ENCODE results near the gene CT47C1.
"Not testable (repeated sequence)": the region's sequence is repeated elsewhere in the genome, so short reads cannot be mapped to it uniquely, and the experiment has no call there.

Gene CT47C1

DNA sequence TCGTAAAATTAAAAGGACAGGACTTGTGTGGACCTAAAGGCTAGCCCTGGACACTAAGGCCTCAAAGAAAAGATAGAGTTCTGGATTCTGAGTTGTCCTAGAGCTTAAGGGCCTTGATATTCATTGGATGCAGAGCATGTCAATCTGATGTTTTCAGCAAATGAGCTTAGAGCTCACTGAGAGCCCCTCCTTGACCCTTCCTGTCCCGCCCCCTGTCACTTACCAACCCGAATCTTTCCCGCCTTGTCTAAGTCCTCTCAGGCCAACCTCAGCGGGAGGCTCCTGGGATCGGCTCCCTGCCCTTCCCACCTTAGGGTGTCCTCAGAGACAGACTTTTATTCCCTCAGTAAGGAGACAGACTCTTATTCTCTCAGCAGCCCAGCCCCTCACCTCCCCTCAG lies at the start of gene CT47C1:
CT47C1 (plus strand) TSS at position 250 of the 400 bp plus-strand sequence. CDS start 233 bp downstream, outside the sequence.
- DNase-seq: no peak

DNA sequence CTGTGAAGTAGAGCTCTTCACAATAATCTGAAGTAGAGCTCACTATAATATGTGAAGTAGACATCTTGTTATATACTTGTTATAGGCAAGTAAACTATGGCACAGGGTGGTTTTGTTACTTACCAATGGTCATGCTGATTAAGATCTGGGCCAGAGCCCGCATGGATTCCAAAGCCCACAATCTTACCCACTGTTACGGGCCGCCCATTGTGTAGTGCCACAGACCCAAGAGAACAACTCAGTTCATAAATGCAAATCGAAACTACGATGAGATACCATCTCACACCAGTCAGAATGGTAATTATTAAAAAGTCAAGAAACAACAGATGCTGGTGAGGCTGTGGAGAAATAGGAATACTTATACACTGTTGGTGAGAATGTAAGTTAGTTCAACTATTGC lies 46.9 kb upstream of the CT47C1 start:
- no peak for DNase-seq

DNA sequence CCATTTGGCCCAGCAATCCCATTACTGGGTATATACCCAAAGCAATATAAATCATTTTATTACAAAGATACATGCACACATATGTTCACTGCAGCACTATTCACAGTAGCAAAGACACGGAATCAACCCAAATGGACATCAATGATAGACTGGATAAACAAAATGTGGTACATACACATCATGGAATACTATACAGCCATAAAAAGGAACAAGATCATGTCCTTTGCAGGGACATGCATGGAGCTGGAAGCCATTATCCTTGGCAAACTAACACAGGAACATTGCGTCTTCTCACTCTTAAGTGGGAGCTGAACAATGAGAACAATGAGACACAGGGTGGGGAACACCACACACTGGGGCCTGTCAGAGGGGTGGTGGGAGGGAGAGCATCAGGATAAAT lies 46.4 kb upstream of the CT47C1 start:
- DNase-seq: not testable (repeated sequence)

DNA sequence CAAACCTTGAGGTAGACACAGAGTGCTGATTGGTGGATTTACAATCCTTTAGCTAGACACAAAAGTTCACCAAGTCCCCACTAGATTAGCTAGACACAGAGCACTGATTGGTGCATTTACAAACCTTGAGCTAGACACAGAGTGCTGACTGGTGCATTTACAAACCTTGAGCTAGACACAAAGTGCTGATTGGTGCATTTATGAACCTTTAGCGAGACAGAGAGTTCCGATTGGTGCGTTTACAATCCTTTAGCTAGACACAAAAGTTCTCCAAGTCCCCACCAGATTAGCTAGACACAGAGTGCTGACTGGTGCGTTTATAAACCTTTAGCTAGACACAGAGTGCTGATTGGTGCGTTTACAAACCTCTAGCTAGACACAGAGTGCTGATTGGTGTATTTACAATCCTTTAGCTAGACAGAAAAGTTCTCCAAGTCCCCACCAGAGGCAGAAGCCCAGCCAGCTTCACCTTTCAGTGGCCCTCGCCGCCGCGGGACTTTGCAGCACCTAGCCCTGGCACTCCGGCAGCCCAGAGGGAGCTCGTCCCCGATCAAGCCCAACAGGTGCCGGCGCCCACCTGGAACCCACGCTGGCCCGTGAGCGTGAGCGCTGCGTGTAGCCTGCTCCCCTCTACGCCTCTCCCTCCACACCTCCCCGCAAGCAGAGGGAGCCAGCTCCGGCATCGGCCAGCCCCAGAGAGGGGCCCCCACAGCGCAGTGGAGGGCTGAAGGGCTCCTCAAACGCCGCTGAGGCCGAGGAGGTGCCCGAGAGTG lies 44.6 kb upstream of the CT47C1 start:
- DNase-seq: not testable (repeated sequence)

DNA sequence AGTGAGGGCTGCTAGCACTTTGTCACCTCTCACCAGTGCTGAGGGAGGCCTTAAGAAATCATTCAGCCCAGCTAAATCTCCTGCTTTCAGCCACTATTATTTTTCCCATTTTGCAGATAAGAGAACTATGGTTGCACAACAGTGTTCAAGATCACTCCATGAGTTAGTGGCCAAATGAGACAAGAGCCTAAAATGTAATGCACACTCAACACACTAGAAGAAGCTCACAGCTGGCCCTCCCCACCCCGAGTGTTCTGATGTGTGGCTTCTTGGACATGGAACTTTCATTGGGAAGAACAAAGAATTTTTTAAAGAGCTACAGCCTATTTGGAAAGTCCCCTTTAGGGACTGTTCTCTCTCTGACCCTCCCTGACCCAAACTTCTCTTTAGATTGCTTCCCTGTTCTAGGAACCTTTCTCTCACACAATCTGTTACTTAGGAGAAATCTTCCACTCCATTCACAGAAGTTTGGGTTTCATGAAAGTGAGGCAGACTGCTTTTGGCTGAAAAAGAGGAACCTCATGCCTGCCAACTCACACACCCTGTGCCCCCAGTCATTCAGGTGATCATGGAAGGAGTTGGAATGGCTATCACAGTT lies 44.0 kb upstream of the CT47C1 start:
- no peak for DNase-seq

DNA sequence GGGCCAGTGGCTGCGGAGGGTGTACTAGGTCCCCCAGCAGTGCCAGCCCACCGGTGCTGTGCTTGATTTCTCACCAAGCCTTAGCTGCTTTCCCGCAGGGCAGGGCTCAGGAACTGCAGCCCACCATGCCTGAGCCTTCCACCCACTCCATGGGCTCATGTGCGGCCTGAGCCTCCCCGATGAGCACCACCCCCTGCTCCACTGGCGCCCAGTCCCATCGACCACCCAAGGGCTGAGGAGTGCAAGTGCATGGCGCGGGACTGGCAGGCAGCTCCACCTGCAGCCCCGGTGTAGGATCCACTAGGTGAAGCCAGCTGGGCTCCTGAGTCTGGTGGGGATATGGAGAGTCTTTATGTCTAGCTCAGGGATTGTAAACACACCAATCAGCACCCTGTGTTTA lies 43.1 kb upstream of the CT47C1 start:
- not testable (repeated sequence) for DNase-seq

DNA sequence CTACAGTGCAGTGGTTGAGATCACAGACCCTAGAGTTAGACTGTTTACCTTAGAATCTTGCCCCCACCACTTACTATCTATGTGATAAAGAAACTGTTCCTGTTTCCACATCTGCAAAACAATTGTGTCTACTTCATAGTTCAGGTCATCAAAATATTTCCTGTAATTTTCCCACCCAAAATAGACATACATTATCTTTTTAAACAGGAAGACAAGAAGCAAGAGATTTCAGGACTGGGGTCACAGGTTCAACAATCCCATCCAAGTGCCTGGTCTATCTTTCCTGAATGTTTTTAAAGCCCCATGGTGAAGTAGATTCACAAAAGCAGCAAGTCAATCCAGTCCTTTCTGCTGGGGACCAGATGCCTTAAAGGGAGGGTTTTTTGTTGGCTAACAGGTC lies 41.8 kb upstream of the CT47C1 start:
- DNase-seq: no peak

DNA sequence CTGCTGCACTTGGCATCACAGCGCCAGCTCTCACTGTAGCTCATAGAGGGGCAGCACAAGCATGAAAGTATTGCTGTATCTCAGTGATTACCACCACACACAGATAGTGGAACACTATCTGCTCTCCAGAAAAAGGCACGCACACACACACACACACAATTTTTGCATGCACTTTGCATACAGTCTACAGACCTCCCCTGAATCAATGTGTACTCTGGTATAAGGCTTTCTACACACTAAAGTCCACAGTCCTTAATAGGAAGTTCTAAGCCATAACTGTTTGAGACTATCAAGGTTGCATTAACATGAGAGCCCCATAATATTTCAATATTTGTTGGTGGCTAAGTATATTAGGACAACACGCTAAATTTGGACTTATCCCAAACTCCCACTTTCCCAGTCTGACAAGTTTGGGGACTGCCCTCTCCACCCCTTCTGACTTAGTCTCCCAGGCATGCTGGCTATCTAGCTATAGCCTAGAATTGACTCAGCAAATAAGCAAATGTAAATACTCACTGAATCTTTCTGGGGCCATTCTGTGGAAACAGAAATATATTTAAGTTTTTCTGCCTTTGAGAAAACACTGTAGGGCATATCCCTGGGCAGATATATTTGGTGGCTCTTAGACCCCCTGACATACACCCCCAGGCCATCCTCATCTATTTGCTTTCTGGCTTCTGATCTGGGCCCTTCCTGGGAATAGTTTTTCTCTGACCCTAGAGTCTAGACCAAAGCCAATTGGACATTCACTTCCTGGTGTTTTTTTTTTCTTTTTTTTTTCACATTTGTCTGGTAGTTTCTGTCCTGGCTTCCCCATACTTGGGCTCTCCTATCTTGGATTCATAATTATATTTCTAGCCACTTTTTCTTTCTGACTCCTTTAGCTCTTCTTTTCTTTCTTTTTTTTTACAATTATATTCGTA lies 36.4 kb upstream of the CT47C1 start:
- DNase-seq: no peak

DNA sequence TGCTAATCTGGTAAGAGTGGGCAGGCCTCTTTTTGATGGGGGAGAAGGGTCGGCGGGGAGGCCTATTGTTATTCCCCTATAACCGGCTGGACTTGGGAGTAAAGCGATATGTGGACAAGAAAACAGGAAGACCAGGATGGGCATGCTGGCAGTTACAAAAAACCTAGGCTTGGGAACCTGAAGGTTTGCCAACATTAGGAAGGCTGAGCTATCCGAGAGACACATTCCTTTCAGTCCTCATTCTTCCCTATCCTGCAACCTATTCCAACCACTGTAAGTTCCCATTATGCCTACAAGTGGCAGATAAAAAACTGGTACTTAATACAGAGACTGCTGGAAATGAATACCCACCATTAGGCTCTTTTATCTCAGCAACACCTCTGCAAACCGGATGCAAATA lies 32.4 kb upstream of the CT47C1 start:
- no peak for DNase-seq

DNA sequence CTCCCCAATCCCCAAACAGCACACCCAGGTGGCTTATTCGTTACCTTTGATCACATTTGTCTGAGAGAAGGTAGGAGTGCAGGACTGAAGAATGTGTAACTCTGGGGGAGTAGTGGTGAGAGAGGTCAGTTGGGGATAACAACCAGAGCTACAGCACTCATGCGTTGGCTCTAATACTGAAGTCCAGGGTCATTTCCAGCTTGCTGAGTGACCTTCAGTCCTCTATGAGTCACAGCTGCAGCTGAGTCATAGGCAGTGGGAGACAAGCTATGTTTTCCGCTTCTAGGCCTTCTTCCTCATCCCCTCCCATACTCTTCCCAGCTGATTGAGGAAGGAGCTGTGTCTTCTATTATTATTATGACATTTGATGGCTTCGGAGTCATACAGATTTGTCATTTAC lies 31.6 kb upstream of the CT47C1 start:
- DNase-seq: peak; percentile 29

DNA sequence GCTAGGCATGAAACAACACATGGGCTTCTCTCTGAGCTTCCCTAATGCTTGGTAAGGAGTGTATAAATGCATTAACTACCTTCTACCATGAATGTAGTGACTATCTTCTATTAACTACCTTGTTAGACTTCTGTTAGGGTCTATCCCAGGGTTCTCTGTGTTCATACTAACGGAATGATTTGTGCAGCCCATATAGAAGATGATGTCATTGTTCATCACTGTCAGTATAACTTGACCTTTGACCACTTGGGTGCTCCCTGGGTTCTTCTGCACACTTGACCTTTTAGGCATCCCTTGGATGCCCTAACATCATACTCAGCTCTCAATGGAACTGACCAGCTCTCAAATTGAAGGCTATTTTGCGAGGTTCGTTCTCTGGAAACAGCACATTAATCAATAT lies 30.8 kb upstream of the CT47C1 start:
- DNase-seq: no peak

DNA sequence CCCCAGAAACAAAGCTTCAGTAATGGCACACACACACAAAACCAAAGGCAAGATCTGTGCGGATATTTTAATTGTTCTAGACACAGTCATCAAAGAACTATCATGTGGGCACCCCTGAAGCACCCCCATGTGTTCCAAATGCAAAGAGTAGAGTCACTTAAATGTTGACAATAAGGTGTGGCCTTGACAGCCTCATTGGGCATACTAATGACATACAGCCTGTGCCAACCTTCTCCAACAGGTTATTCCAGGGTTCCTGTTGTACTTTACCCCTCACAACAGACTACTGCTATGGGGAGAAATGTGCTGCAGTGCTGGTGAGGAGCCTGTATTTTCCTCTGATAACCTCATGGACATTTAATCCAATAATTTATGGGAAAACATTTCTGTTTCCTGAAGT lies 29.8 kb upstream of the CT47C1 start:
- no peak for DNase-seq

DNA sequence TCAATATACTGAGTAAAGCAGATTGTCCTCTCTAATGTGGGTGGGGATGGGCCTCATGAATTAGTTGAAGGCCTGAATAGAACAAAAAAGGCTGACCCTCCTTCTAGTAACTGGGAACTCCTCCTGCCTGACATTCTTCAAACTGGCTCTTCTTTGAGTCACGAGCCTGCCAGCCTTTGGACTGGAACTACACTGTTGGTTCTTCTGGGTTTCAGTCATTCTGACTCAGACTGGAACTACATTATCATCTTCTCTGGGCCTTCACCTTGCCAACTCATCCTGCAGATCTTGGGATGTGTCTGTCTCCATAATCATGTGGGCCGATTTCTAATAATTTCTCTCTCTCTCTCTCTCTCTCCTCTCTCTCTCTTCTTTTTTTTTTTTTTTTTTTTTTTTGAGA lies 26.9 kb upstream of the CT47C1 start:
- no peak for DNase-seq

DNA sequence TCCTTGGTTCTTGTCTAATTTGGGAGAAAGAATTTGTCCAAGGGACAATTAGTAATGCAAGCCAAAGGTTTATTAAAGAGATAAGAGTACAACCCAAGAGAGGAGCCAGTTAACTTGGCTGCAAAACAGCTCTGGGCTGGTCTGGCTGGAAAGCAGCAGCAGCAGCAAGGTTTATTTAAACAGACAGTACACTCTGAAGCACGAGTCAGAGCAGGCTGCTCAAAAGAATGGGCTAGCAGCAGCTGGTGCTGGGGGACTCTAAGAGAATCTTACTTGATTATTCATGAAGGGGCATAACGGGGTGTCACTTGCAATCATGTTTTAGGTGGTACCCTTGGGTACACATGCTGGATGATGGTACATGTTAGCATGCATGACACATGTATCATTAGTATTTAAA lies 17.1 kb upstream of the CT47C1 start:
- DNase-seq: no peak

DNA sequence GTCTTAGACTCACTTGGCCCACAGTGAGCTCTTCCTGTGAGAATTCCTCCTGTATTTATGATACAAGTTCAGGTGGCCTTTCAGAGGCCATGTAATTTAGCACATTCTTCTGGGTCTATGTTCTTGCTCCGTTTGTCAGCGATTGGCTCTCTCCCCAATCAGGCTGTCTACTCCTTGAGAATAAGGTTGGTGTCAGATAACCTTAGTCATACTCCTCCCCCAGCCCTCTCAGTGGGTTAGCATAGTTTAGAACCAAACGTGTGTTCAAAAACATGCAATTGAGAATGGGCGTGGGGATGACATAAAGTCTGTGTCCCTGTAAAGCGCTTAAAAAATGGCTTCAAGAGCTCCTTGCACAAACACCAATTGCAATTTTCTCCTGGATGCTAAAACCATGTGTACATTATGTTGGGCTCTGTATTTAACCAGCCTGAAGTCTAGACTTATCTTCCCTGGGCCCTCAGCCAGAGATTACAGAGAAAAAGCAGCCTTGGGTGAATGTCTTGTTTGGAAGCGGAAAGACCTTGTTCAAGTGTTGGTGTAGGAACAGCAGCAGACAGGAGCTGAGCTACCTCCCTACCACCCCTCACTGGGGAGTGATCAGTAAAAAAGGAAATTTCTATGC lies 9.9 kb upstream of the CT47C1 start:
- DNase-seq: no peak

DNA sequence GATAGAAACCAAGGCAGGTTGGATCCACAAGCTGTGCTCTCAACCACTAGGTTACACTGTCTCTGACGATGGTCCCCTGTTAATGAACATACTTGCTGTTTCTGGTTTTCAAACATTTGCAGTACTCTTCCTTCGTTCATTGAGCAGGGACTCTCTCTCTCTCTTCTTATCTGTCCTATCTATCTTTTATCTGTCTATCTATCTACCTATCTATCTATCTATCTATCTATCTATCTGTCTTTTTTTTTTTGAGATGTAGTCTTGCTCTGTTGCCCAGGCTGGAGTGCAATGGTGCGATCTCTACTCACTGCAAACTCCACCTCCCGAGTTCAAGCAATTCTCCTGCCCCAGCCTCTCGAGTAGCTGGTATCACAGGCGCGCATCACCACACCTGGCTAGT lies 9.4 kb upstream of the CT47C1 start:
- DNase-seq: no peak

DNA sequence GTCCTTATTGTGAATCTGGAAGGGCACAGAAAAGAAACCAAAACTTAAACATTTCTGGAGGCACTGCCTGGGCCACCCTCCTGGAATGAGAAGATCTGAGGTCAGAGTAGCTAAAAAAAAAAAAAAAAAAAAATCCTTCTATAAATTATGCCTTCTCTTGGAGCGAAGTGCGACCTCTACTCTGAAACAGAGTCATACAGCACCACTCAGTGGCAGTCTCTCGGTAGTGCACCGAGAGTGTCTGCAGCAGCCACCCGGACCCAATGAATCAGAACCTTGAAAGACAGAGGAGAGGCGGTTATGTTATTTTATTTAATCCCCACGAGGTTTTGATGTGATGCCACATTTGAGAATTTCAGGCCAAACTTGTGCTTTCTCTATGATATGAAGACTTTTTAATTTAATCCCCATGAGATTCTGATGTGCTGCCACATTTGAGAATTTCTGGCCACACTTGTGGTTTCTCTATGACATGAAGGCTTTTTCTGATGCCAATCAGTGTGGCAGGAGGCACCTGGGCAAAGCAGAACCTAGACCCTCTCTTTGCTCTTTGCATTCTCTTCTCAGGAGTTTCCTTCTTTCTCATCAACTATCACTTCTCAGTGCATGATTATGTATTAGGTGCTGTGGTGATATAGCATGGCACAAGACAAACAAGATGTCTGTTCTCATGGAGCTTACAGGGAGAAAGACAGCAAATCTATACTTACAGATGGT lies 5.6 kb upstream of the CT47C1 start:
- no peak for DNase-seq

DNA sequence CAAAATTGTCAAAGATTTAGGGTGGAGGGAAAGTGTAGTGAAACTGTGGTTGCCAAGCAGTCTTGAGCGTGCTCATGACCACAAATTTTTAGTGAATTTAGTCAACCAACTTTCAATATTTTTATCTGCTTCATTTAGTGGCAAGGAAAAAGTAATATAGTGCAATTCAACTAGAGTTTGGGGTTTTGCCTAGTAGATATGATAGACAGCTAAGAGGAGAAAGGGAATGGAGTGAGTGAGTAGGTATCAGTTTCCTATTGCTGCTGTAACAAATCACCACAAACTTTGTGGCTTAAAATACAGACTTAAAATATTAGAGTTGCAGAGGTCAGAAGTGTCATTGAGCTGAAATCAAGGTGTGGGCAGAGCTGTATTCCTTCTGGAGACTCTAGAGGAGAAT lies 3.7 kb upstream of the CT47C1 start:
- no peak for DNase-seq

DNA sequence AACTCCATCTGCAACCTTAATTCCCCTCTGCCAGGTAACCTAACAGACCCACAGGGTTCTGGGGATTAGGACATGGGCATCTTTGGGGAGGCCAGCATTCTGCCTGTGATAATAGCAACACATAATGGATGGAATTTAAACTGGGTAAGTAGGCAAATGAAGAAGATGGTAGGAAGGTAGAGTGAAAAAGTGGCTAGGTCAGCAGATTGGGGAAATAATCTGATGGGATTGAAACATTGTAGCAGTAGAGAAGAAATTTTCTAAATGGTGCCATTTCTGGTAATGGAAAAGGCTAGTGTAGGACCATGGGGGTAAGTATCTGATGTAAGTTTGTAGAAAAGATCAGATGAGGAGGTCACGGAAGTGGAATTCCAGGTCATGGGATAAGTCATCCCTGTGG lies 3.0 kb upstream of the CT47C1 start:
- no peak for DNase-seq

DNA sequence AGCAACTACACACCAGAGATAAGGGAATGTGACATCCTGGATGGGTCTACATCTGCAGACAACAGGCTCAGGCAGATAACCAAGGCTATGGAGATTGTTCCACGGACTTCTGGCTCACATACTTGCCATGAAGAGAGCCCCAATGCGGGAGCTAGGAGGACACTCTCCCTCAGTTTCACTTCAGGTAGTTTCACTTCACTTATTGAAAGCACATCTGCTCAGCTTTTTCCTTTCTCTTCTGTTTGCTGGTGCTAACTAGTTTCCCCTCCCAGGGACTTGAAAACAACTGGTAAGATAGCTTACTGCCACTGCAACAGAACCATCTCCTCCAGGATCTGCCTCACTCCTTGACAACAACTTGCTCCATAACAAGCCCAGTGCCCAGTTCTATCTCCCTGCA lies 1.4 kb upstream of the CT47C1 start:
- DNase-seq: no peak

DNA sequence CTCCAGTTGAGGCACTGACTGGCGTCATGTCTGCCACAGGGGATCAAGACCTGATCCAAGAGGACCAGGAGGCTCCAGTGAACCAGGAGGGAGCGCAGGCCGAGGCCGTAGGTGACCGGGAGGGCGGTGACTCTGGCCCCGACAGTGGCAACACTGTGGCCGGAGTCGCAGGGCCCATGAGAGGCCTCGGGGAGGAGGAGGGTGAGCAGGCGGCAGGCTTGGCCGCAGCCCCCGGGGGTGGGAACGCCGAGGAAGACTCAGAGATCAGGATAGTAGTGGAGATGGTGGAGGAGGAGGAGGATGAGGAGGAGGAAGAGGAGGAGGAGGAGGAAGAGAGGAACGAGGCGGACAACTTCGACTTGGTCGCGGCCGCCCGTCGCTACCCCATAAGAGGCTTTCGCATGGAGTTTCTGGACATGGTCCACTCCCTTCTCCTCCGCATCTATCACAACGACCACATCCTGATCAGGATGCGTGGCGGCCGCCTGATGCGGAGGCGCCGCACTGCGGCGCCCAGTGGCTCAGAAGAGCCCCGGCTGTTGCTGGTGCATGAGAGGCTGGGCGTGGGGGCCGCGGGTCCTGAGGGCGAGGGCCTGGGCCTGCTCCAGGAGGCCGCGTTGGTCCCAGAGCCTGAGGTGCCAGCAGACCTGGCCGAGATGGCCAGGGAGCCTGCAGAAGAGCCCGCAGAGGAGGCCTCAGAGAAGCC lies 560 bp downstream of the CT47C1 start:
- no peak for DNase-seq

DNA sequence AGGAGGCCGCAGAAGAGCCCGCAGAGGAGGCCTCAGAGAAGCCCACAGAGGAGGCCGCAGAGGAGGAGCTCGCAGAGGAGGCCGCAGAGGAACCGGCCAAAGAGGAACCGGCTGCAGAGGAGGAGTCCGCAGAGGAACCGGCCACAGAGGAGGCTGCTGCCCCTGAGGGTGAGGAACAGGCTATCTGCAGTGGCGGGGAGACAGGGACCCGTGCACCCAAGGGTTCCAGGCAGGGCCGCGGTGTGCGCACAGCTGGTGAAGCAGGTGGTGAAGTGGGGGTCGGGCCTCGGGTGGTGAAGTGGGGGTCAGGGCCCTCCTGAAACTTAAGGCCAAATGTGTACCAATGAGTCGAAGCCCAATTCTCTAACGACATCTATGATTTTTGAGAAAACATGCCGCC lies 1.1 kb downstream of the CT47C1 start:
- DNase-seq: no peak
